Smooth muscle cell (in vitro differentiated cells): ENCODE results near the gene NUP50. TPM values are rescaled to one million over a fixed set of nuclear protein-coding genes. Genes with fewer than 3 reads are reported as not detected.

Source experiments
- DNase-seq: peaks from one replicate; lab custom pipeline; 2025; ENCODE audit not compliant: unreplicated experiment; lab: John Stamatoyannopoulos, UW
- H2AFZ ChIP-seq: fragments of 200-600 bp; sonication (generic); 2 replicates; pipeline ENCODE4 v1.6.0; 2016; ENCODE audit warnings: antibody characterized with exemption, low read depth, mild to moderate bottlenecking
- H3F3A ChIP-seq: fragments of 200-600 bp; sonication (generic); 2 replicates; pipeline ENCODE4 v1.6.0; 2017; ENCODE audit warnings: antibody characterized with exemption, low read depth
- H3K27ac ChIP-seq: fragments of 200-600 bp; sonication (generic); 2 replicates; pipeline ENCODE4 v1.5.1; 2016; ENCODE audit warnings: low read depth, mild to moderate bottlenecking
- H3K27me3 ChIP-seq: fragments of 200-600 bp; sonication (generic); 2 replicates; pipeline ENCODE4 v1.6.1; 2016; ENCODE audit warnings: low read depth, mild to moderate bottlenecking
- H3K36me3 ChIP-seq: fragments of 200-600 bp; sonication (generic); 2 replicates; pipeline ENCODE4 v1.5.1; 2016; ENCODE audit warnings: low read depth
- H3K4me1 ChIP-seq: fragments of 200-600 bp; sonication (generic); 2 replicates; pipeline ENCODE4 v1.5.1; 2016; ENCODE audit warnings: low read depth
- H3K4me2 ChIP-seq: fragments of 200-600 bp; sonication (generic); 2 replicates; pipeline ENCODE4 v1.6.0; 2016; ENCODE audit warnings: mild to moderate bottlenecking
- H3K4me3 ChIP-seq: fragments of 200-600 bp; sonication (generic); 2 replicates; pipeline ENCODE4 v1.5.1; 2016; ENCODE audit warnings: mild to moderate bottlenecking
- H3K79me2 ChIP-seq: fragments of 200-600 bp; sonication (generic); 2 replicates; pipeline ENCODE4 v1.6.0; 2016; ENCODE audit warnings: low read depth, mild to moderate bottlenecking
- H3K9ac ChIP-seq: fragments of 200-600 bp; sonication (generic); 2 replicates; pipeline ENCODE4 v1.6.0; 2016; ENCODE audit warnings: low read depth
- H3K9me3 ChIP-seq: fragments of 200-600 bp; sonication (generic); replicated peaks from 2 replicates; pipeline ENCODE4 v1.5.1; 2016; ENCODE audit warnings: low read depth
- H4K20me1 ChIP-seq: fragments of 200-600 bp; sonication (generic); 2 replicates; pipeline ENCODE4 v1.6.0; 2016; ENCODE audit warnings: low read depth
- WGBS: methylation state at CpG from one replicate; pipeline ENCODE4 v1.1.7; 2016; ENCODE audit warnings: low lambda C conversion rate; 5-methylcytosine and 5-hydroxymethylcytosine counted together
- polyA plus RNA-seq: library from polyadenylated mRNA; unstranded; fragments of >200 nt; fragmentation: Nextera tagmentation; extraction: Ambion mirVana; gene quantifications from 2 replicates; pipeline ENCODE4 v1.2.1, GENCODE V29; 2016
- total RNA-seq: library from RNA; depleted of rRNA; stranded (reverse); fragments of >200 nt; gene quantifications from 2 replicates; pipeline ENCODE4 v1.2.3, GENCODE V29; 2014
- TF ChIP-seq, protein P1 (sequence below): fragments of 200-600 bp; sonication (generic); IDR thresholded peaks from 2 replicates; pipeline ENCODE4 v1.5.1; 2017; ENCODE audit warnings: borderline replicate concordance, mild to moderate bottlenecking, antibody characterized with exemption; ENCODE audit not compliant: insufficient read depth, poor library complexity, severe bottlenecking

The NUP50 gene
- total and polyA plus RNA-seq, 2 experiments from 2014 or later: 18.6 to 21.0 TPM

- peak overlapping the region; percentile 66 for H3K27ac ChIP-seq
Observed at GRCh38 chr22:45124176-45124847, 39.4 kb upstream of the NUP50 start.

GRCh38 chr22:45125188-45125587 lies 38.5 kb upstream of the NUP50 start:
- peak overlapping the region; percentile 66 for H3K27ac ChIP-seq
- TF ChIP-seq, protein P1, sequence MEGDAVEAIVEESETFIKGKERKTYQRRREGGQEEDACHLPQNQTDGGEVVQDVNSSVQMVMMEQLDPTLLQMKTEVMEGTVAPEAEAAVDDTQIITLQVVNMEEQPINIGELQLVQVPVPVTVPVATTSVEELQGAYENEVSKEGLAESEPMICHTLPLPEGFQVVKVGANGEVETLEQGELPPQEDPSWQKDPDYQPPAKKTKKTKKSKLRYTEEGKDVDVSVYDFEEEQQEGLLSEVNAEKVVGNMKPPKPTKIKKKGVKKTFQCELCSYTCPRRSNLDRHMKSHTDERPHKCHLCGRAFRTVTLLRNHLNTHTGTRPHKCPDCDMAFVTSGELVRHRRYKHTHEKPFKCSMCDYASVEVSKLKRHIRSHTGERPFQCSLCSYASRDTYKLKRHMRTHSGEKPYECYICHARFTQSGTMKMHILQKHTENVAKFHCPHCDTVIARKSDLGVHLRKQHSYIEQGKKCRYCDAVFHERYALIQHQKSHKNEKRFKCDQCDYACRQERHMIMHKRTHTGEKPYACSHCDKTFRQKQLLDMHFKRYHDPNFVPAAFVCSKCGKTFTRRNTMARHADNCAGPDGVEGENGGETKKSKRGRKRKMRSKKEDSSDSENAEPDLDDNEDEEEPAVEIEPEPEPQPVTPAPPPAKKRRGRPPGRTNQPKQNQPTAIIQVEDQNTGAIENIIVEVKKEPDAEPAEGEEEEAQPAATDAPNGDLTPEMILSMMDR: no peak
- peak overlapping the region; percentile 2 for H3K4me3 ChIP-seq
- H3K27me3 ChIP-seq: no peaks in the 10 kb centered on the region
- WGBS: 18% methylated on average over 8 of the region's 8 CpGs
- DNase-seq: no peak
- no peaks in the 10 kb centered on the region for H3K79me2 ChIP-seq
- peaks cover 16% of the 10 kb centered on the region for H3K4me1 ChIP-seq
- no peaks in the 10 kb centered on the region for H3K9me3 ChIP-seq
- H2AFZ ChIP-seq: no peak overlapping the region
- peaks cover 7% of the 10 kb centered on the region for H3F3A ChIP-seq
- H3K4me2 ChIP-seq: peak overlapping the region; percentile 61
- peak overlapping the region; percentile 35 for H3K9ac ChIP-seq
- no peaks in the 10 kb centered on the region for H4K20me1 ChIP-seq
- H3K36me3 ChIP-seq: no peaks in the 10 kb centered on the region

More at GRCh38 chr22:45124176-45124847, 39.4 kb upstream of the NUP50 start:
- TF ChIP-seq, protein P1: no peak
- no peaks in the 10 kb centered on the region for H3K79me2 ChIP-seq
- peaks cover 7% of the 10 kb centered on the region for H3F3A ChIP-seq
- H3K36me3 ChIP-seq: no peaks in the 10 kb centered on the region
- no peak overlapping the region for H3K9ac ChIP-seq
- no peaks in the 10 kb centered on the region for H3K9me3 ChIP-seq
- no peak for DNase-seq
- no peaks in the 10 kb centered on the region for H4K20me1 ChIP-seq
- no peak overlapping the region for H2AFZ ChIP-seq
- 68% methylated on average over 10 of the region's 10 CpGs for WGBS
- H3K4me3 ChIP-seq: no peak overlapping the region
- peaks cover 16% of the 10 kb centered on the region for H3K4me1 ChIP-seq
- peak overlapping the region; percentile 61 for H3K4me2 ChIP-seq
- H3K27me3 ChIP-seq: no peaks in the 10 kb centered on the region

GRCh38 chr22:45127866-45128265 lies 35.9 kb upstream of the NUP50 start:
- Histone ChIP-seq H2AFZ (no peak overlapping the region), H3F3A (peaks cover 7% of the 10 kb centered on the region), H4K20me1 (no peaks in the 10 kb centered on the region), H3K4me3 (no peak overlapping the region), H3K4me1 (peaks cover 16% of the 10 kb centered on the region), H3K27ac (no peak overlapping the region), H3K36me3 (no peaks in the 10 kb centered on the region), H3K9me3 (no peaks in the 10 kb centered on the region), H3K4me2 (no peak overlapping the region), H3K9ac (no peak overlapping the region), H3K79me2 (no peaks in the 10 kb centered on the region), H3K27me3 (no peaks in the 10 kb centered on the region)
- 50% methylated on average over 3 of the region's 3 CpGs for WGBS
- no peak for DNase-seq
- TF ChIP-seq, protein P1: no peak
